ENCODE results near the gene RNF157.

GRCh38 chr17:76137001-76137350 lies 103.3 kb downstream of the RNF157 start:
- TF ChIP-seq, protein P1, sequence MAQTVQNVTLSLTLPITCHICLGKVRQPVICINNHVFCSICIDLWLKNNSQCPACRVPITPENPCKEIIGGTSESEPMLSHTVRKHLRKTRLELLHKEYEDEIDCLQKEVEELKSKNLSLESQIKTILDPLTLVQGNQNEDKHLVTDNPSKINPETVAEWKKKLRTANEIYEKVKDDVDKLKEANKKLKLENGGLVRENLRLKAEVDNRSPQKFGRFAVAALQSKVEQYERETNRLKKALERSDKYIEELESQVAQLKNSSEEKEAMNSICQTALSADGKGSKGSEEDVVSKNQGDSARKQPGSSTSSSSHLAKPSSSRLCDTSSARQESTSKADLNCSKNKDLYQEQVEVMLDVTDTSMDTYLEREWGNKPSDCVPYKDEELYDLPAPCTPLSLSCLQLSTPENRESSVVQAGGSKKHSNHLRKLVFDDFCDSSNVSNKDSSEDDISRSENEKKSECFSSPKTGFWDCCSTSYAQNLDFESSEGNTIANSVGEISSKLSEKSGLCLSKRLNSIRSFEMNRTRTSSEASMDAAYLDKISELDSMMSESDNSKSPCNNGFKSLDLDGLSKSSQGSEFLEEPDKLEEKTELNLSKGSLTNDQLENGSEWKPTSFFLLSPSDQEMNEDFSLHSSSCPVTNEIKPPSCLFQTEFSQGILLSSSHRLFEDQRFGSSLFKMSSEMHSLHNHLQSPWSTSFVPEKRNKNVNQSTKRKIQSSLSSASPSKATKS (CRISPR knock-in tag; IDR thresholded peaks at IDR 0.05), result no peak
- no peak for TF ChIP-seq BCL6 (CRISPR knock-in tag; IDR thresholded peaks at IDR 0.05)
- no peak for TF ChIP-seq POLR2A (IDR thresholded peaks at IDR 0.05; ENCODE audit: insufficient read depth in 1 of 2, low read depth in 2 of 2, low read length in 2 of 2)
- TF ChIP-seq CTCF (CRISPR knock-in tag; IDR thresholded peaks at IDR 0.05), result no peak
- TF ChIP-seq MTA1 (CRISPR knock-in tag; IDR thresholded peaks at IDR 0.05; ENCODE audit: borderline replicate concordance), result no peak
- no peak for TF ChIP-seq ZNF282 (IDR thresholded peaks at IDR 0.05; ENCODE audit: partially characterized antibody)
- no peak for TF ChIP-seq ZNF501 (CRISPR knock-in tag; IDR thresholded peaks at IDR 0.05)
- TF ChIP-seq SMC3 (IDR thresholded peaks at IDR 0.05; ENCODE audit: low read length), result no peak
- no peak for TF ChIP-seq FOXO1 (CRISPR knock-in tag; IDR thresholded peaks at IDR 0.05)
- no peak for TF ChIP-seq ZNF331 (CRISPR knock-in tag; IDR thresholded peaks at IDR 0.05)
- TF ChIP-seq AGO2 (optimal IDR thresholded peaks at IDR 0.05; ENCODE audit: low read depth, low read length), result no peak
- no peak for TF ChIP-seq SALL2 (CRISPR knock-in tag; IDR thresholded peaks at IDR 0.05)
- no peak for TF ChIP-seq SRSF9 (IDR thresholded peaks at IDR 0.05; ENCODE audit: borderline replicate concordance, insufficient read depth, low read depth, low read length, poor library complexity, severe bottlenecking)
- no peak for TF ChIP-seq TRIM24 (CRISPR knock-in tag; IDR thresholded peaks at IDR 0.05)
